Neural progenitor cell (in vitro differentiated cells): ENCODE results near the gene CEBPE. TPM values are rescaled to one million over a fixed set of nuclear protein-coding genes. Genes with fewer than 3 reads are reported as not detected.

ENCODE experiments used
- DNase-seq: peaks from one replicate; pipeline ENCODE4 v3.0.0-alpha.2; 2016; ENCODE audit warnings: low spot score
- H2AFZ ChIP-seq: fragments of 200-600 bp; sonication (generic); replicated peaks from 2 replicates; pipeline ENCODE4 v1.6.1; 2016; ENCODE audit warnings: antibody characterized with exemption
- H3F3A ChIP-seq: fragments of 200-600 bp; sonication (generic); 2 replicates; pipeline ENCODE4 v1.6.1; 2016; ENCODE audit warnings: antibody characterized with exemption, low read depth
- H3K27ac ChIP-seq: fragments of 200-600 bp; sonication (generic); 2 replicates; pipeline ENCODE4 v1.5.1; 2016; ENCODE audit warnings: mild to moderate bottlenecking
- H3K27me3 ChIP-seq: fragments of 200-600 bp; sonication (generic); 2 replicates; pipeline ENCODE4 v1.6.1; 2016; ENCODE audit warnings: mild to moderate bottlenecking, moderate library complexity
- H3K36me3 ChIP-seq: fragments of 200-600 bp; sonication (generic); 2 replicates; pipeline ENCODE4 v1.5.1; 2016
- H3K4me1 ChIP-seq: fragments of 200-600 bp; sonication (generic); 2 replicates; pipeline ENCODE4 v1.6.1; 2016; ENCODE audit warnings: mixed run types
- H3K4me2 ChIP-seq: fragments of 200-600 bp; sonication (generic); 2 replicates; pipeline ENCODE4 v1.6.1; 2016
- H3K4me3 ChIP-seq: fragments of 200-600 bp; sonication (generic); 2 replicates; pipeline ENCODE4 v1.5.1; 2016
- H3K79me2 ChIP-seq: fragments of 200-600 bp; sonication (generic); 2 replicates; pipeline ENCODE4 v1.6.1; 2016; ENCODE audit warnings: low read depth
- H3K9ac ChIP-seq: fragments of 200-600 bp; sonication (generic); 2 replicates; pipeline ENCODE4 v1.6.1; 2016
- H3K9me3 ChIP-seq: fragments of 200-600 bp; sonication (generic); 2 replicates; pipeline ENCODE4 v1.5.1; 2016; ENCODE audit warnings: low read depth
- H4K20me1 ChIP-seq: fragments of 200-600 bp; sonication (generic); 2 replicates; pipeline ENCODE4 v1.6.1; 2016; ENCODE audit warnings: low read depth
- H3K27ac Mint-ChIP-seq: 3 replicates; pipeline ENCODE4 v1.8.0; 2021; ENCODE audit warnings: mixed read lengths
- H3K27me3 Mint-ChIP-seq: 2 replicates; pipeline ENCODE4 v1.8.0; 2022; ENCODE audit warnings: low read depth, mild to moderate bottlenecking, inconsistent platforms, moderate library complexity, mixed read lengths; ENCODE audit not compliant: insufficient read depth
- H3K36me3 Mint-ChIP-seq: 3 replicates; pipeline ENCODE4 v1.8.0; 2021; ENCODE audit warnings: mixed read lengths
- H3K4me1 Mint-ChIP-seq: 3 replicates; pipeline ENCODE4 v1.8.0; 2021; ENCODE audit warnings: mixed read lengths
- H3K4me3 Mint-ChIP-seq: 3 replicates; pipeline ENCODE4 v1.8.0; 2021; ENCODE audit warnings: mild to moderate bottlenecking, moderate library complexity, mixed read lengths
- H3K9me3 Mint-ChIP-seq: 3 replicates; pipeline ENCODE4 v1.8.0; 2020; ENCODE audit warnings: mixed read lengths
- EZH2 ChIP-seq: fragments of 200-600 bp; sonication (generic); IDR thresholded peaks from 2 replicates; pipeline ENCODE4 v1.6.1; 2017; ENCODE audit warnings: antibody characterized with exemption, mild to moderate bottlenecking, moderate library complexity
- EZH2phosphoT487 ChIP-seq: fragments of 200-600 bp; sonication (generic); IDR thresholded peaks from 2 replicates; pipeline ENCODE4 v1.6.1; 2017; ENCODE audit warnings: antibody characterized with exemption
- total RNA-seq: library from RNA; depleted of rRNA; stranded (reverse); fragments of >200 nt; gene quantifications from 2 replicates; pipeline ENCODE4 v1.2.3, GENCODE V29; 2015; ENCODE audit warnings: low replicate concordance
- TF ChIP-seq, protein P1 (sequence below): fragments of 200-600 bp; sonication (generic); IDR thresholded peaks from 2 replicates; pipeline ENCODE4 v1.5.1; 2017; ENCODE audit warnings: antibody characterized with exemption, mild to moderate bottlenecking

CEBPE gene
- total RNA-seq, 1 donor from 2014 or later, result not detected

- H3K36me3 ChIP-seq, result peaks cover 45% of the 10 kb centered on the region
Measured at GRCh38 chr14:23078692-23079116, 40.4 kb downstream of the CEBPE start.

DNA sequence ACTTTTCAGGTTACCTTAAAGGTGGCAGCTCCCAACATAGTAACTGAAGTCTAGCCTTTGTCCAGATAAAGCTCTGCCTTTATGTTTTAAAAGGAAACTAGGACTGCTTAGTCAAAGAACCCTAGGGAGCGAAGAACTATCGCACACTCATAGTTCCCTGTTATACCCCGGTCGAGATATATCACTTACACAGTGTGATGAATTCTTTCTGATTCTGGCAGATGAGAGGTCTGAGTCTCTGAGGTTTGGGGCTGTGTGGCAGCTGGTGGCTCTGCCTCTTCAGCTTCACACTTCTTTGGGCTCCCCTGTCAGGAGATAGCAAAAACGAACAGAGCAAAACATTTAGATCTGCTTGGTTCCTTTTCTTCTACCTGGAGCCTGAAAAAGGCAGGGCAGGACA is 41.1 kb downstream of the CEBPE start:
- Histone ChIP-seq H3K9ac (no peak overlapping the region), H3K27me3 (no peaks in the 10 kb centered on the region), H3K79me2 (peaks cover 18% of the 10 kb centered on the region), H3K9me3 (no peaks in the 10 kb centered on the region), H3K36me3 (peaks cover 40% of the 10 kb centered on the region), H3K4me3 (no peak overlapping the region), H4K20me1 (peaks cover 11% of the 10 kb centered on the region), H3K27ac (no peak overlapping the region), H3K4me1 (no peaks in the 10 kb centered on the region), H3K4me2 (no peak overlapping the region), H2AFZ (no peak overlapping the region), H3F3A (peaks cover 57% of the 10 kb centered on the region)
- no peaks in the 10 kb centered on the region for H3K27me3 Mint-ChIP-seq
- no peak overlapping the region for H3K27ac Mint-ChIP-seq
- H3K4me1 Mint-ChIP-seq, result peaks cover 2% of the 10 kb centered on the region
- no peaks in the 10 kb centered on the region for H3K9me3 Mint-ChIP-seq
- TF ChIP-seq, protein P1, sequence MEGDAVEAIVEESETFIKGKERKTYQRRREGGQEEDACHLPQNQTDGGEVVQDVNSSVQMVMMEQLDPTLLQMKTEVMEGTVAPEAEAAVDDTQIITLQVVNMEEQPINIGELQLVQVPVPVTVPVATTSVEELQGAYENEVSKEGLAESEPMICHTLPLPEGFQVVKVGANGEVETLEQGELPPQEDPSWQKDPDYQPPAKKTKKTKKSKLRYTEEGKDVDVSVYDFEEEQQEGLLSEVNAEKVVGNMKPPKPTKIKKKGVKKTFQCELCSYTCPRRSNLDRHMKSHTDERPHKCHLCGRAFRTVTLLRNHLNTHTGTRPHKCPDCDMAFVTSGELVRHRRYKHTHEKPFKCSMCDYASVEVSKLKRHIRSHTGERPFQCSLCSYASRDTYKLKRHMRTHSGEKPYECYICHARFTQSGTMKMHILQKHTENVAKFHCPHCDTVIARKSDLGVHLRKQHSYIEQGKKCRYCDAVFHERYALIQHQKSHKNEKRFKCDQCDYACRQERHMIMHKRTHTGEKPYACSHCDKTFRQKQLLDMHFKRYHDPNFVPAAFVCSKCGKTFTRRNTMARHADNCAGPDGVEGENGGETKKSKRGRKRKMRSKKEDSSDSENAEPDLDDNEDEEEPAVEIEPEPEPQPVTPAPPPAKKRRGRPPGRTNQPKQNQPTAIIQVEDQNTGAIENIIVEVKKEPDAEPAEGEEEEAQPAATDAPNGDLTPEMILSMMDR, result no peak
- TF ChIP-seq EZH2 (no peak), EZH2phosphoT487 (no peak)
- H3K36me3 Mint-ChIP-seq, result peaks cover 32% of the 10 kb centered on the region
- DNase-seq, result no peak
- H3K4me3 Mint-ChIP-seq, result no peak overlapping the region

More at GRCh38 chr14:23078692-23079116, 40.4 kb downstream of the CEBPE start:
- H2AFZ ChIP-seq, result no peak overlapping the region
- no peak overlapping the region for H3K9ac ChIP-seq
- Mint-ChIP-seq H3K4me1 (no peaks in the 10 kb centered on the region), H3K4me3 (no peak overlapping the region), H3K36me3 (peaks cover 32% of the 10 kb centered on the region), H3K9me3 (no peaks in the 10 kb centered on the region), H3K27me3 (no peaks in the 10 kb centered on the region), H3K27ac (no peak overlapping the region)
- H3K79me2 ChIP-seq, result peaks cover 23% of the 10 kb centered on the region
- H4K20me1 ChIP-seq, result peaks cover 11% of the 10 kb centered on the region
- H3K4me3 ChIP-seq, result no peak overlapping the region
- H3F3A ChIP-seq, result peaks cover 54% of the 10 kb centered on the region
- DNase-seq, result no peak
- no peak overlapping the region for H3K27ac ChIP-seq
- TF ChIP-seq EZH2 (no peak), EZH2phosphoT487 (no peak)
- TF ChIP-seq, protein P1, result no peak
- H3K4me2 ChIP-seq, result no peak overlapping the region
- H3K4me1 ChIP-seq, result no peaks in the 10 kb centered on the region
- H3K9me3 ChIP-seq, result no peaks in the 10 kb centered on the region
- H3K27me3 ChIP-seq, result no peaks in the 10 kb centered on the region

GRCh38 chr14:23076785-23077408 is 42.2 kb downstream of the CEBPE start:
- Histone ChIP-seq H3K27me3 (no peaks in the 10 kb centered on the region), H2AFZ (no peak overlapping the region), H3K79me2 (peaks cover 17% of the 10 kb centered on the region), H3K36me3 (peaks cover 36% of the 10 kb centered on the region), H3K4me3 (no peak overlapping the region), H4K20me1 (peaks cover 17% of the 10 kb centered on the region), H3K27ac (no peak overlapping the region), H3K4me2 (no peak overlapping the region), H3F3A (peaks cover 68% of the 10 kb centered on the region), H3K9ac (no peak overlapping the region), H3K9me3 (no peaks in the 10 kb centered on the region), H3K4me1 (peaks cover 10% of the 10 kb centered on the region)
- Mint-ChIP-seq H3K27ac (no peak overlapping the region), H3K27me3 (peaks cover 1% of the 10 kb centered on the region), H3K4me1 (peaks cover 12% of the 10 kb centered on the region), H3K9me3 (no peaks in the 10 kb centered on the region), H3K36me3 (peaks cover 37% of the 10 kb centered on the region), H3K4me3 (no peak overlapping the region)
- TF ChIP-seq, protein P1, result peak; percentile 70
- no peak for TF ChIP-seq EZH2
- peak; percentile 52 for DNase-seq
